SU-DHL-6 (cell line): ENCODE measurements around the gene OGDH.

Source experiments
- H2AFZ ChIP-seq: fragments of 200-600 bp; sonication (generic); 2 replicates; pipeline ENCODE4 v1.6.1; 2014; ENCODE audit warnings: low read depth, mild to moderate bottlenecking, moderate library complexity, mixed read lengths, antibody characterized with exemption, low read length; ENCODE audit not compliant: severe bottlenecking
- H3F3A ChIP-seq: fragments of 200-600 bp; shearing (Covaris generic); 2 replicates; pipeline ENCODE4 v1.6.0; 2016; ENCODE audit warnings: antibody characterized with exemption, mild to moderate bottlenecking; ENCODE audit not compliant: insufficient read depth
- H3K27ac ChIP-seq: fragments of 200-600 bp; sonication (generic); 2 replicates; pipeline ENCODE4 v1.5.1; 2016; ENCODE audit warnings: low read depth, mild to moderate bottlenecking, low read length, moderate library complexity, mixed read lengths
- H3K27me3 ChIP-seq: fragments of 200-600 bp; sonication (generic), shearing (Covaris generic); 2 replicates; pipeline ENCODE4 v1.6.0; 2014; ENCODE audit warnings: mild to moderate bottlenecking, low read length
- H3K36me3 ChIP-seq: fragments of 200-600 bp; sonication (generic); 2 replicates; pipeline ENCODE4 v1.6.1; 2014; ENCODE audit warnings: mild to moderate bottlenecking, low read length, mixed read lengths
- H3K4me2 ChIP-seq: fragments of 300-600, 200-600 bp; shearing (Covaris generic), sonication (generic); 2 replicates; pipeline ENCODE4 v1.6.0; 2014; ENCODE audit warnings: low read length, low read depth, mild to moderate bottlenecking; ENCODE audit not compliant: poor library complexity, severe bottlenecking
- H3K4me3 ChIP-seq: fragments of 200-600 bp; sonication (generic); 2 replicates; pipeline ENCODE4 v1.5.1; 2014; ENCODE audit warnings: antibody characterized with exemption, low read length, mild to moderate bottlenecking, mixed read lengths; ENCODE audit not compliant: insufficient read depth, poor library complexity, severe bottlenecking
- H3K79me2 ChIP-seq: fragments of 200-600 bp; sonication (generic); 2 replicates; pipeline ENCODE4 v1.6.1; 2014; ENCODE audit warnings: mild to moderate bottlenecking, low read length, moderate library complexity; ENCODE audit not compliant: insufficient read depth
- H3K9ac ChIP-seq: fragments of 200-600 bp; sonication (generic); 2 replicates; pipeline ENCODE4 v1.7.0; 2014; ENCODE audit warnings: mild to moderate bottlenecking, low read length
- H3K9me2 ChIP-seq: fragments of 200-600 bp; sonication (generic); replicated peaks from 2 replicates; pipeline ENCODE4 v1.6.1; 2014; ENCODE audit warnings: low read length; ENCODE audit not compliant: insufficient read depth
- H3K9me3 ChIP-seq: fragments of 200-600 bp; sonication (generic); 2 replicates; pipeline ENCODE4 v1.6.1; 2014; ENCODE audit warnings: low read length, mixed read lengths; ENCODE audit not compliant: insufficient read depth
- H4K20me1 ChIP-seq: fragments of 200-600 bp; sonication (generic); 2 replicates; pipeline ENCODE4 v1.6.1; 2014; ENCODE audit warnings: low read depth, mild to moderate bottlenecking, antibody characterized with exemption, low read length, moderate library complexity, mixed read lengths
- CTCF ChIP-seq: fragments of 200-600 bp; sonication (generic); IDR thresholded peaks from one replicate; pipeline ENCODE4 v1.5.1; 2017; ENCODE audit warnings: antibody characterized with exemption, mild to moderate bottlenecking, low read length, moderate library complexity; ENCODE audit not compliant: insufficient read depth, poor library complexity, severe bottlenecking
- EZH2phosphoT487 ChIP-seq: fragments of 200-600 bp; sonication (generic), shearing (Covaris generic); conservative IDR thresholded peaks from 2 replicates; pipeline ENCODE4 v1.6.1; 2018; ENCODE audit warnings: mild to moderate bottlenecking, antibody characterized with exemption, low read length, moderate library complexity, mixed read lengths

OGDH gene

GRCh38 chr7:44622342-44623151 lies 16.1 kb downstream of the OGDH start:
- Histone ChIP-seq H3K9me3 (no peaks in the 10 kb centered on the region), H3K9me2 (no peaks in the 10 kb centered on the region), H3K27ac (no peak overlapping the region), H3K9ac (no peak overlapping the region), H3K36me3 (peaks cover 10% of the 10 kb centered on the region; the same call in 1 of the 2 replicates), H3K79me2 (peaks cover 86% of the 10 kb centered on the region), H4K20me1 (peaks cover 12% of the 10 kb centered on the region; the same call in 1 of the 2 replicates), H3K4me3 (no peak overlapping the region), H2AFZ (no peak overlapping the region), H3K4me2 (no peak overlapping the region), H3F3A (no peaks in the 10 kb centered on the region), H3K27me3 (no peaks in the 10 kb centered on the region)
- TF ChIP-seq EZH2phosphoT487 (no peak), CTCF (no peak)

DNA sequence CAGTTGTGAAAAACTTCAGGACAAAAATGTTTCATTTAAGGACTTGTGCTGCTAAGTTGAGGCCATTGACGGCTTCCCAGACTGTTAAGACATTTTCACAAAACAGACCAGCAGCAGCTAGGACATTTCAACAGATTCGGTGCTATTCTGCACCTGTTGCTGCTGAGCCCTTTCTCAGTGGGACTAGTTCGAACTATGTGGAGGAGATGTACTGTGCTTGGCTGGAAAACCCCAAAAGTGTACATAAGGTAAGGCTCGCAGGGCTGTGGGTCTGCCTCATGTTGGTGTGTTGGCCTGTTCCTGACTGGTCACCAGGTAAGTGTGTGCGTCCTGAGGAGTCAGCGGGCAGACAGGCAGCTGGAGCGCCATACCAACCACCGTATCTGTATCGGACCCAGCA lies 17.9 kb downstream of the OGDH start:
- no peak for TF ChIP-seq EZH2phosphoT487
- TF ChIP-seq CTCF = no peak
- no peak overlapping the region for H3K4me2 ChIP-seq
- no peaks in the 10 kb centered on the region for H3K9me3 ChIP-seq
- no peaks in the 10 kb centered on the region for H3K27me3 ChIP-seq
- H4K20me1 ChIP-seq = peaks cover 12% of the 10 kb centered on the region; the same call in 1 of the 2 replicates
- no peaks in the 10 kb centered on the region for H3F3A ChIP-seq
- peaks cover 10% of the 10 kb centered on the region; the same call in 1 of the 2 replicates for H3K36me3 ChIP-seq
- H3K27ac ChIP-seq = no peak overlapping the region
- peaks cover 68% of the 10 kb centered on the region for H3K79me2 ChIP-seq
- no peaks in the 10 kb centered on the region for H3K9me2 ChIP-seq
- H3K4me3 ChIP-seq = no peak overlapping the region
- no peak overlapping the region for H2AFZ ChIP-seq
- no peak overlapping the region for H3K9ac ChIP-seq

- Histone ChIP-seq H3K4me3 (no peak overlapping the region), H3K36me3 (peaks cover 10% of the 10 kb centered on the region; the same call in 1 of the 2 replicates), H4K20me1 (peaks cover 4% of the 10 kb centered on the region; the same call in 1 of the 2 replicates), H2AFZ (no peak overlapping the region), H3K9me3 (no peaks in the 10 kb centered on the region), H3K9me2 (no peaks in the 10 kb centered on the region), H3K27me3 (no peaks in the 10 kb centered on the region), H3K27ac (no peak overlapping the region), H3K79me2 (peaks cover 53% of the 10 kb centered on the region), H3K4me2 (no peak overlapping the region), H3F3A (no peaks in the 10 kb centered on the region), H3K9ac (no peak overlapping the region)
- TF ChIP-seq EZH2phosphoT487 (no peak), CTCF (no peak)
Measured at GRCh38 chr7:44625526-44626471, 19.4 kb downstream of the OGDH start.
